Astrocyte of the spinal cord (primary cell): ENCODE measurements around the gene SOCS6.

Experiments
- DNase-seq: peaks from one replicate; pipeline ENCODE4 v3.0.0; 2011; ENCODE audit warnings: low read depth, low spot score
- H3K4me3 ChIP-seq: 2 replicates; pipeline ENCODE4 v1.5.1; 2011; ENCODE audit warnings: low read depth, mild to moderate bottlenecking, low read length, moderate library complexity
- in situ Hi-C: cut with HindIII; loops from 2 replicates; pipeline ENCODE4 v1.10.0; 2017; ENCODE audit warnings: low sequenced_read_pairs
- TF ChIP-seq, protein P1 (sequence below): IDR thresholded peaks from 2 replicates; pipeline ENCODE4 v1.5.1; 2012; ENCODE audit warnings: low read depth, mild to moderate bottlenecking, low read length, inconsistent platforms

The SOCS6 gene

GRCh38 chr18:70271742-70272141 lies 17.1 kb upstream of the SOCS6 start:
- in situ Hi-C loops: no loop called here
- TF ChIP-seq, protein P1, sequence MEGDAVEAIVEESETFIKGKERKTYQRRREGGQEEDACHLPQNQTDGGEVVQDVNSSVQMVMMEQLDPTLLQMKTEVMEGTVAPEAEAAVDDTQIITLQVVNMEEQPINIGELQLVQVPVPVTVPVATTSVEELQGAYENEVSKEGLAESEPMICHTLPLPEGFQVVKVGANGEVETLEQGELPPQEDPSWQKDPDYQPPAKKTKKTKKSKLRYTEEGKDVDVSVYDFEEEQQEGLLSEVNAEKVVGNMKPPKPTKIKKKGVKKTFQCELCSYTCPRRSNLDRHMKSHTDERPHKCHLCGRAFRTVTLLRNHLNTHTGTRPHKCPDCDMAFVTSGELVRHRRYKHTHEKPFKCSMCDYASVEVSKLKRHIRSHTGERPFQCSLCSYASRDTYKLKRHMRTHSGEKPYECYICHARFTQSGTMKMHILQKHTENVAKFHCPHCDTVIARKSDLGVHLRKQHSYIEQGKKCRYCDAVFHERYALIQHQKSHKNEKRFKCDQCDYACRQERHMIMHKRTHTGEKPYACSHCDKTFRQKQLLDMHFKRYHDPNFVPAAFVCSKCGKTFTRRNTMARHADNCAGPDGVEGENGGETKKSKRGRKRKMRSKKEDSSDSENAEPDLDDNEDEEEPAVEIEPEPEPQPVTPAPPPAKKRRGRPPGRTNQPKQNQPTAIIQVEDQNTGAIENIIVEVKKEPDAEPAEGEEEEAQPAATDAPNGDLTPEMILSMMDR: no peak

DNA sequence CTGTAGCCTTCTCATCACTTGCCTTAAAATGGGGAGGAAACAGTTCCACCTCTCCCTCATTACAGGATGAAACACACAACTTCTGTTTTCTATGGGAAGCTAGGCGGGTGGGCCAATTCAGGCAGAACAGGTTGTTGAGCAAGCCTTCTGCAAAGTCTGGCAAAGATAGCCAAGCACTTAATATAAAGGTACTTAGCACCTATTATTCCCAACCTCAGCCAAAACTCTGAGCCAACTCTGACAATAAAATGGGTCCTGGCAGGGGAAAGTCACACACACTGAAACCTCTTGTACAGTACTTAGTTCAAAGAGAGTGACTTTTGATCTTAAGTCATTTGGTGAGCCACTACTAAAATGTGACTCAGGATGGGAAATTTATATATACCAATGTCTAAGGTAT lies 15.8 kb upstream of the SOCS6 start:
- H3K4me3 ChIP-seq: no peak overlapping the region
- no peak for DNase-seq
- in situ Hi-C loops: no loop called here
- TF ChIP-seq, protein P1: no peak

More at GRCh38 chr18:70271742-70272141, 17.1 kb upstream of the SOCS6 start:
- H3K4me3 ChIP-seq: no peak overlapping the region
- DNase-seq: no peak

DNA sequence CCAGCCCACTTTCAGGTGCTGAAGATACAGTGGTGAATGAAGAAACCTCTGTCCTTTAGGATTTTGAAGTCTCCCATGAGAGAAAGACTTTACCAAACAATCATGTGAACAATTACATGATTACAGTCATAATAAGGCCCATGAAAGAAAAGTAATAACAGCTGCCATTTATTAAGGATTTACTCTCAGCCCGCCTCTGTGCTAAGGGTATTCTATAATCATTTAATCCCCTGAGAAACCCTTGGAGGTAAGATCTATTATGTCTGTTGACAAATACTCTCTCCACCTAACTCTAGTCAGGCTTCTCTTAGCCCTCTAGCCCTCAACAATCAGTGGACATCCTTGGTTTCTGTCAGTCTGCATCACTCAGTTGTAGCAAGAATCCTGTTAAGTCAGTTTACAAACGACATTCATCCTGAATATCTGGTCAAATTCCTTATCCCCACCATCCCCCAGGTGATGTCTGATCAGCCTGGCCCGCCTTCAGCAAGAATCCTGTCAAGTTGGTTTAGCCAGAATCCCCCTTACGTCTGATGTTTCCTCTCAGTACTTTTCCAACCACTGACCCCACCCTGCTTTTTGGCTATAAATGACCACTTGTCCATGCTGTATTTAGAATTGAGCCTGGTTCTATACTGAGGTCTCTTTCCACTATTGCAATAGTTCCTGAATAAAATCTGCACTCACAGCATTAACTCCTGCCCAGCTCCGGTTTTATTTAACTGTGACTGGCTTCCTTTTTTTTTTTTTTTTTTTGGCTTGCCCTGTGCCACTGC lies 12.2 kb upstream of the SOCS6 start:
- H3K4me3 ChIP-seq: no peak overlapping the region
- in situ Hi-C loops: no loop called here

DNA sequence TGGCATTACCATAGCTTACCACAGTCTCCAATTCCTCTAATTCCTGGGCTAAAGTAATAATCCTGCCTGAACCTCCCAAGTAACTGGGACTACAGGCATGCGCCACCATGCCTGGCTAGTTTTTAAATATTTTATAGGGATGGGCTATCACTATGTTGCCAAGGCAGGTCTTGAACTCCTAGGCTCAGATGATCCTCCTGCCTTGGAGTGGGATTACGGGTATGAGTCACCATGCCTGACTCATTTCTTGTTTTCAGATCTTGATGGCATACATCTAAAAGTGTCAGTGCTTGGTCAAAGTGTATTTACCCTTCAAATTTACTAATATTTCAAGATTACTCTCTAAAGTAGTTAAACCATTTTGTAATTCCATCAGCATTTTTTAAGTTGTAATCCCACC lies 9.4 kb upstream of the SOCS6 start:
- no peak overlapping the region for H3K4me3 ChIP-seq
- no peak for DNase-seq
- TF ChIP-seq, protein P1: no peak
- in situ Hi-C loops: no loop called here

More for the DNA sequence above, 12.2 kb upstream of the SOCS6 start:
- no peak for DNase-seq
- TF ChIP-seq, protein P1: no peak

GRCh38 chr18:70280007-70280925 lies 8.6 kb upstream of the SOCS6 start:
- in situ Hi-C loops: no loop called here
- DNase-seq: peak; percentile 26
- TF ChIP-seq, protein P1: no peak
- no peak overlapping the region for H3K4me3 ChIP-seq

GRCh38 chr18:70284976-70285620 lies 3.7 kb upstream of the SOCS6 start:
- in situ Hi-C loops: no loop called here
- no peak for DNase-seq
- TF ChIP-seq, protein P1: no peak
- H3K4me3 ChIP-seq: no peak overlapping the region
